H1 (cell line): ENCODE data around the gene PPP2R3C. TPM values are rescaled to one million over a fixed set of nuclear protein-coding genes. Genes with fewer than 3 reads are reported as not detected.

ENCODE experiments used
- CTCF ChIA-PET: fragments of 300-600 bp; sonication (Branson Sonifier 250); formaldehyde crosslinking; loops from one replicate; lab custom pipeline; 2021; ENCODE audit not compliant: partially characterized antibody; lab: Charles Lee
- POLR2A ChIA-PET: fragments of 300-600 bp; sonication (Branson Sonifier 250); formaldehyde crosslinking; loops from one replicate; lab custom pipeline; 2021; ENCODE audit warnings: inconsistent platforms; ENCODE audit not compliant: partially characterized antibody; lab: Charles Lee
- DNase-seq, 2 experiments: peaks; one replicate each; pipeline versions ENCODE4 v3.0.0 to v3.0.0-alpha.2; 2010 to 2022; ENCODE audit warnings: low spot score in 2 of 2, low read depth in 1 of 2, mixed read lengths in 1 of 2
- FAIRE-seq: peaks from 2 replicates; lab custom pipeline; 2011; peaks lifted over from hg19 to GRCh38; lab: Jason Lieb, UNC
- H2AFZ ChIP-seq: 2 replicates; pipeline ENCODE4 v1.8.1; 2012; ENCODE audit warnings: low read length, inconsistent platforms
- H2AK5ac ChIP-seq: 2 replicates; pipeline ENCODE4 v1.6.1; 2013; ENCODE audit warnings: low read depth, low read length
- H2BK120ac ChIP-seq: replicated peaks from 2 replicates; pipeline ENCODE3; 2013; ENCODE audit warnings: low read depth, low read length, inconsistent platforms
- H2BK12ac ChIP-seq: 2 replicates; pipeline ENCODE4 v1.6.1; 2013; ENCODE audit warnings: low read depth, low read length
- H2BK15ac ChIP-seq: 2 replicates; pipeline ENCODE4 v1.6.1; 2013; ENCODE audit warnings: low read length
- H2BK20ac ChIP-seq: 2 replicates; pipeline ENCODE4 v1.6.1; 2013; ENCODE audit warnings: low read length
- H2BK5ac ChIP-seq: 2 replicates; pipeline ENCODE4 v1.6.1; 2013; ENCODE audit warnings: low read depth, low read length
- H3K14ac ChIP-seq: 2 replicates; pipeline ENCODE4 v1.6.1; 2013; ENCODE audit warnings: inconsistent platforms; ENCODE audit not compliant: insufficient read length
- H3K18ac ChIP-seq: 2 replicates; pipeline ENCODE4 v1.6.1; 2013; ENCODE audit warnings: low read length; ENCODE audit errors: extremely low read depth
- H3K23ac ChIP-seq: 2 replicates; pipeline ENCODE4 v1.6.1; 2013; ENCODE audit warnings: inconsistent platforms; ENCODE audit not compliant: insufficient read length
- H3K23me2 ChIP-seq: 2 replicates; pipeline ENCODE4 v1.6.1; 2013; ENCODE audit warnings: low read depth, low read length
- H3K27ac ChIP-seq: 2 replicates; pipeline ENCODE4 v1.6.1; 2011; ENCODE audit warnings: low read depth, low read length, inconsistent platforms
- H3K27me3 ChIP-seq, 4 experiments: replicated peaks in 1 of 4; 1 replicate in 1 of 4; 2 replicates in 3 of 4; pipeline versions ENCODE4 v1.6.1 to v1.8.1; 2011 to 2013; ENCODE audit warnings: low read length in 3 of 4, mild to moderate bottlenecking in 3 of 4, inconsistent platforms in 2 of 4, mixed read lengths in 2 of 4, moderate library complexity in 1 of 4; ENCODE audit not compliant: control insufficient read depth in 3 of 4, insufficient read depth in 3 of 4; ENCODE audit errors: extremely low read depth in 1 of 4
- H3K36me3 ChIP-seq, 4 experiments: 2 replicates each; pipeline versions ENCODE4 v1.6.1 to v1.8.1; 2011 to 2013; ENCODE audit warnings: mild to moderate bottlenecking in 4 of 4, low read length in 3 of 4, moderate library complexity in 2 of 4, control low read depth in 1 of 4, inconsistent platforms in 1 of 4; ENCODE audit not compliant: insufficient read depth in 4 of 4, control insufficient read depth in 2 of 4
- H3K4ac ChIP-seq: replicated peaks from 2 replicates; pipeline ENCODE3; 2013; ENCODE audit warnings: low read length, low read depth, mixed read lengths, inconsistent platforms; ENCODE audit not compliant: insufficient read length
- H3K4me1 ChIP-seq, 4 experiments: replicated peaks in 1 of 4; 1 replicate in 1 of 4; 2 replicates in 3 of 4; pipeline versions ENCODE4 v1.6.1 to v1.8.1; 2011 to 2013; ENCODE audit warnings: low read length in 3 of 4, inconsistent platforms in 2 of 4, mixed read lengths in 1 of 4; ENCODE audit not compliant: insufficient read depth in 4 of 4, control insufficient read depth in 3 of 4
- H3K4me2 ChIP-seq, 2 experiments: 2 replicates each; pipeline versions ENCODE4 v1.6.1 to v1.8.1; 2011 to 2013; ENCODE audit warnings: low read depth in 2 of 2, low read length in 2 of 2, control low read depth in 1 of 2, inconsistent platforms in 1 of 2, mild to moderate bottlenecking in 1 of 2; ENCODE audit not compliant: insufficient read depth in 1 of 2
- H3K4me3 ChIP-seq, 4 experiments: fragments of 200-600, 300-600 bp in 1 of 4; sonication (generic), shearing (Covaris generic), sonication (Bioruptor Twin) in 1 of 4; 2 replicates each; pipeline versions ENCODE4 v1.5.1 to v1.8.1; 2011 to 2016; ENCODE audit warnings: low read length in 4 of 4, low read depth in 3 of 4, control low read depth in 2 of 4, inconsistent platforms in 2 of 4, mild to moderate bottlenecking in 2 of 4, mixed read lengths in 1 of 4, moderate library complexity in 1 of 4; ENCODE audit not compliant: insufficient read depth in 2 of 4; ENCODE audit errors: extremely low read depth in 1 of 4
- H3K56ac ChIP-seq: replicated peaks from 2 replicates; pipeline ENCODE3; 2013; ENCODE audit warnings: low read depth, mild to moderate bottlenecking, mixed read lengths, low read length, inconsistent platforms; ENCODE audit not compliant: insufficient read length
- H3K79me1 ChIP-seq: 2 replicates; pipeline ENCODE4 v1.6.1; 2013; ENCODE audit warnings: low read depth, low read length, control low read depth
- H3K79me2 ChIP-seq, 2 experiments: 2 replicates each; pipeline versions ENCODE4 v1.6.1 to v1.8.1; 2012 to 2013; ENCODE audit warnings: low read length in 2 of 2, mild to moderate bottlenecking in 2 of 2, inconsistent platforms in 1 of 2; ENCODE audit not compliant: insufficient read depth in 2 of 2, control insufficient read depth in 1 of 2
- H3K9ac ChIP-seq, 4 experiments: replicated peaks in 1 of 4; 1 replicate in 1 of 4; 2 replicates in 3 of 4; pipeline versions ENCODE4 v1.6.1 to v1.8.1; 2011 to 2013; ENCODE audit warnings: low read depth in 3 of 4, low read length in 3 of 4, control low read depth in 2 of 4, mild to moderate bottlenecking in 2 of 4, moderate library complexity in 2 of 4, inconsistent platforms in 1 of 4; ENCODE audit errors: extremely low read depth in 1 of 4
- H3K9me3 ChIP-seq, 2 experiments: 2 replicates each; pipeline versions ENCODE4 v1.6.1 to v1.8.1; 2012 to 2013; ENCODE audit warnings: mild to moderate bottlenecking in 2 of 2, moderate library complexity in 2 of 2, control low read depth in 1 of 2, inconsistent platforms in 1 of 2, low read depth in 1 of 2, low read length in 1 of 2, mixed read lengths in 1 of 2; ENCODE audit not compliant: insufficient read depth in 2 of 2
- H4K20me1 ChIP-seq, 2 experiments: replicated peaks in 1 of 2; 2 replicates each; pipeline versions ENCODE3 to v1.8.1; 2011 to 2013; ENCODE audit warnings: inconsistent platforms in 2 of 2, low read length in 2 of 2, mild to moderate bottlenecking in 1 of 2; ENCODE audit not compliant: insufficient read depth in 2 of 2, control insufficient read depth in 1 of 2
- H4K5ac ChIP-seq: 2 replicates; pipeline ENCODE4 v1.6.1; 2013; ENCODE audit warnings: low read length, low read depth, mixed read lengths, inconsistent platforms; ENCODE audit not compliant: insufficient read length
- H4K8ac ChIP-seq: 2 replicates; pipeline ENCODE4 v1.8.0; 2013; ENCODE audit warnings: mild to moderate bottlenecking, moderate library complexity, low read length, inconsistent platforms; ENCODE audit not compliant: insufficient read depth; ENCODE audit errors: extremely low read depth
- H4K91ac ChIP-seq: replicated peaks from 2 replicates; pipeline ENCODE3; 2013; ENCODE audit warnings: low read length, mixed read lengths, inconsistent platforms; ENCODE audit not compliant: insufficient read length
- BACH1 ChIP-seq: IDR thresholded peaks from 2 replicates; pipeline ENCODE4 v1.6.1; 2012; ENCODE audit warnings: low read length, improper control_type of control experiment
- BRCA1 ChIP-seq: IDR thresholded peaks from 2 replicates; pipeline ENCODE4 v1.6.1; 2012; ENCODE audit warnings: low read depth, low read length, improper control_type of control experiment
- CEBPB ChIP-seq: IDR thresholded peaks from 2 replicates; pipeline ENCODE4 v1.6.1; 2012; ENCODE audit warnings: low read depth, low read length
- CHD1 ChIP-seq: IDR thresholded peaks from 2 replicates; pipeline ENCODE4 v1.6.1; 2012; ENCODE audit warnings: low read depth, low read length, improper control_type of control experiment
- GABPA ChIP-seq: IDR thresholded peaks from 2 replicates; pipeline ENCODE4 v1.6.1; 2011; ENCODE audit warnings: mild to moderate bottlenecking, low read length, moderate library complexity, borderline replicate concordance; ENCODE audit not compliant: insufficient read depth
- JUN ChIP-seq: IDR thresholded peaks from 2 replicates; pipeline ENCODE4 v1.6.1; 2011; ENCODE audit warnings: low read depth, mild to moderate bottlenecking, improper control_type of control experiment, low read length
- JUND ChIP-seq: IDR thresholded peaks from 2 replicates; pipeline ENCODE4 v1.6.1; 2011; ENCODE audit warnings: mild to moderate bottlenecking, improper control_type of control experiment, low read length
- KDM5A ChIP-seq: fragments of 200-600 bp; IDR thresholded peaks from 2 replicates; pipeline ENCODE4 v1.7.1; 2012; ENCODE audit warnings: mild to moderate bottlenecking, low read length, inconsistent platforms, mixed read lengths
- RBBP5 ChIP-seq: IDR thresholded peaks from 2 replicates; pipeline ENCODE4 v1.7.1; 2012; ENCODE audit warnings: low read depth, mild to moderate bottlenecking, inconsistent platforms, low read length, moderate library complexity, borderline replicate concordance
- RXRA ChIP-seq: IDR thresholded peaks from 2 replicates; pipeline ENCODE4 v1.6.1; 2011; ENCODE audit warnings: low read depth, mild to moderate bottlenecking, low read length, moderate library complexity; ENCODE audit not compliant: insufficient read depth
- SIN3A ChIP-seq, 2 experiments: IDR thresholded peaks in 1 of 2; conservative IDR thresholded peaks in 1 of 2; 2 replicates each; pipeline ENCODE4 v1.6.1; 2011 to 2012; ENCODE audit warnings: low read length in 2 of 2, improper control_type of control experiment in 1 of 2, low read depth in 1 of 2, mild to moderate bottlenecking in 1 of 2
- SIX5 ChIP-seq: IDR thresholded peaks from 2 replicates; pipeline ENCODE4 v1.6.1; 2011; ENCODE audit warnings: mild to moderate bottlenecking, low read depth, low read length
- SP2 ChIP-seq: IDR thresholded peaks from 2 replicates; pipeline ENCODE4 v1.6.1; 2012; ENCODE audit warnings: mild to moderate bottlenecking, low read length, inconsistent platforms
- WGBS, 2 experiments: shearing (Covaris generic) in 1 of 2; methylation state at CpG; one replicate each; pipeline versions ENCODE4 v1.1.6 to v1.1.7; 2013 to 2015; ENCODE audit warnings: low lambda C conversion rate in 2 of 2, mixed read lengths in 2 of 2, inconsistent platforms in 1 of 2, low coverage in 1 of 2, missing lambda C conversion rate in 1 of 2; ENCODE audit not compliant: insufficient replicate concordance in 2 of 2, insufficient coverage in 1 of 2, insufficient read length in 1 of 2; ENCODE audit errors: extremely low coverage in 1 of 2, missing lambda C conversion rate in 1 of 2; 5-methylcytosine and 5-hydroxymethylcytosine counted together
- polyA plus RNA-seq, 7 experiments: library from polyadenylated mRNA; depleted of rRNA in 3 of 7; stranded (reverse) in 5 of 7; unstranded in 2 of 7; fragments of >200 nt in 5 of 7; fragments of 200-250 nt in 2 of 7; gene quantifications; 1 replicate in 5 of 7; 2 replicates in 1 of 7; 4 replicates in 1 of 7; pipeline versions ENCODE4 v1.2.1 to v1.2.3, GENCODE V29; 2011 to 2013; ENCODE audit warnings: missing spikeins in 2 of 7, mixed read lengths in 2 of 7
- total RNA-seq: library from RNA; stranded (reverse); fragmentation: NEBNext Ultra II Directional; extraction: Animal tissue kit (Norgen Biotek cat#: 25700); gene quantifications from 2 replicates; pipeline ENCODE4 v1.2.1, GENCODE V29; 2021
- TF ChIP-seq, protein P1 (sequence below): IDR thresholded peaks from 2 replicates; pipeline ENCODE4 v1.6.1; 2012; ENCODE audit warnings: inconsistent platforms

The PPP2R3C gene
- total and polyA plus RNA-seq, 2 of the 8 experiments (the other 6 are each of a cell fraction or from before 2014, with no cell fraction given), result 7.1 to 26.7 TPM

DNA sequence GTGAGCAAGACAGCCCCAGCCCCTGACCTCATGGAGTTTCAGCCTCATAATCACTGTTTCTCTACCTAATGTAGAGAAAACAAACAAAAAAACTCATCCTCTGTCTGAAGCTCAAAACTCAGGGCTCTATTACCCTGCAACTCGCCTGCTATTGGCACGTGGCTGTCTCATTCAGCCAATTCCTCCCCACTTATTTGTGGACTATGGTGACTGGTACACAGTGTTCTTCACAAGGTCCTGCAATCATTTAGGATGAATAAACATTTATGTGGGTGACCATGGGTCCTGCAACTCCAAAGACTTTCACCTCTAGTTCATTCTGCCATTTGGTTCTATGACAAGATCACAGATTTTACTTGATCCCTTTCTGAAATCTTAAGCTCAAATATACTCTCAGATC is 4.7 kb downstream of the PPP2R3C start:
- no peak overlapping the region for H2AFZ ChIP-seq
- H4K5ac ChIP-seq, result no peak overlapping the region
- H3K4me2 ChIP-seq, result no peak overlapping the region
- H2BK20ac ChIP-seq, result no peak overlapping the region
- no peak overlapping the region for H3K23ac ChIP-seq
- H3K23me2 ChIP-seq, result peaks cover 2% of the 10 kb centered on the region; the same call in 1 of the 2 replicates
- DNase-seq, result no peak
- H2AK5ac ChIP-seq, result no peak overlapping the region
- H3K36me3 ChIP-seq, result peaks cover 0 to 4% (median 1%) of the 10 kb centered on the region in 4 experiments; a peak in 4 of 8 replicates
- no peak overlapping the region for H3K4me3 ChIP-seq
- H4K91ac ChIP-seq, result no peak overlapping the region
- no peaks in the 10 kb centered on the region for H3K27me3 ChIP-seq
- no peak overlapping the region for H2BK120ac ChIP-seq
- no peak overlapping the region for H3K9ac ChIP-seq
- H3K4ac ChIP-seq, result no peak overlapping the region
- ChIA-PET POLR2A (interaction anchor here (0.6 to 1.3 kb wide), 6 partner anchors 8 to 71 kb away, joined by 3 to 9 read pairs (median 3); partner anchors contain the start of gene FAM177A1), CTCF (interaction anchor here (0.9 to 1.0 kb wide), 3 partner anchors 16 to 303 kb away, joined by 3 read pairs; no protein-coding TSS in a partner anchor)
- 96% methylated on average over 2 of the region's 2 CpGs; no CpG with 5 or more reads in 1 of the 2 experiments for WGBS, 2 experiments
- H3K18ac ChIP-seq, result no peak overlapping the region
- no peak for FAIRE-seq
- no peak overlapping the region for H3K14ac ChIP-seq
- H3K9me3 ChIP-seq, result peaks cover 0 to under 1% of the 10 kb centered on the region in 2 experiments; a peak in 1 of 4 replicates
- peaks cover 3% of the 10 kb centered on the region for H3K79me1 ChIP-seq
- H3K27ac ChIP-seq, result no peak overlapping the region
- H4K20me1 ChIP-seq, result no peaks in the 10 kb centered on the region
- no peak overlapping the region for H2BK15ac ChIP-seq
- no peak overlapping the region for H3K56ac ChIP-seq
- no peaks in the 10 kb centered on the region for H3K79me2 ChIP-seq
- no peak overlapping the region for H4K8ac ChIP-seq
- no peak overlapping the region for H2BK5ac ChIP-seq
- H2BK12ac ChIP-seq, result no peak overlapping the region
- H3K4me1 ChIP-seq, result peaks cover 0 to 3% (median 0%) of the 10 kb centered on the region in 4 experiments; a peak in 1 of 7 replicates
- TF ChIP-seq SIN3A (conservative IDR thresholded peaks at IDR 0.05 in 1 of 2, IDR thresholded peaks at IDR 0.05 in 1 of 2; ENCODE audit: low read depth in 1 of 2, low read length in 2 of 2) (no peak), BACH1 (no peak), BRCA1 (no peak), JUN (no peak), GABPA (no peak), SP2 (no peak), KDM5A (no peak), SIX5 (no peak), CHD1 (no peak), RXRA (no peak), RBBP5 (no peak), JUND (no peak), CEBPB (no peak)
- TF ChIP-seq, protein P1, sequence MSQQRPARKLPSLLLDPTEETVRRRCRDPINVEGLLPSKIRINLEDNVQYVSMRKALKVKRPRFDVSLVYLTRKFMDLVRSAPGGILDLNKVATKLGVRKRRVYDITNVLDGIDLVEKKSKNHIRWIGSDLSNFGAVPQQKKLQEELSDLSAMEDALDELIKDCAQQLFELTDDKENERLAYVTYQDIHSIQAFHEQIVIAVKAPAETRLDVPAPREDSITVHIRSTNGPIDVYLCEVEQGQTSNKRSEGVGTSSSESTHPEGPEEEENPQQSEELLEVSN, result no peak
